Endothelial cell of umbilical vein (primary cell): ENCODE measurements around the gene ANKFN1. TPM values are rescaled to one million over a fixed set of nuclear protein-coding genes. Genes with fewer than 3 reads are reported as not detected.

Source experiments
- BruUV-seq: library from RNA; stranded (reverse); fragments of 400-500 nt; replicated peaks from 2 replicates; lab custom pipeline; 2021; lab: Mats Ljungman, UMichigan
- CTCF ChIA-PET: fragments of 300-600, 350-600 bp; sonication (Branson Sonifier 250); formaldehyde crosslinking; loops from one replicate; lab custom pipeline; 2021; ENCODE audit warnings: antibody characterized with exemption, inconsistent platforms; lab: Charles Lee
- POLR2A ChIA-PET: fragments of 300-600, 350-600 bp; sonication (Branson Sonifier 250); formaldehyde crosslinking; loops from one replicate; lab custom pipeline; 2021; ENCODE audit warnings: antibody characterized with exemption, inconsistent platforms; lab: Charles Lee
- DNase-seq: peaks from one replicate; pipeline ENCODE4 v3.0.0-alpha.2; 2011; ENCODE audit warnings: low read depth, low spot score
- FAIRE-seq: peaks from 2 replicates; lab custom pipeline; 2011; peaks lifted over from hg19 to GRCh38; lab: Jason Lieb, UNC
- H2AFZ ChIP-seq: 2 replicates; pipeline ENCODE4 v1.6.0; 2012; ENCODE audit warnings: low read depth, low read length, control low read depth, inconsistent platforms
- H3K27ac ChIP-seq: 2 replicates; pipeline ENCODE4 v1.5.1; 2011; ENCODE audit warnings: low read depth, mild to moderate bottlenecking, control low read depth, low read length, moderate library complexity; ENCODE audit not compliant: insufficient read depth
- H3K27me3 ChIP-seq, 2 experiments: 2 replicates each; pipeline versions ENCODE4 v1.6.0 to v1.6.1; 2011; ENCODE audit warnings: low read length in 2 of 2, mixed read lengths in 1 of 2; ENCODE audit not compliant: control insufficient read depth in 2 of 2, insufficient read depth in 2 of 2
- H3K36me3 ChIP-seq, 2 experiments: 2 replicates in 1 of 2; 3 replicates in 1 of 2; pipeline ENCODE4 v1.5.1; 2011; ENCODE audit warnings: low read length in 2 of 2, mild to moderate bottlenecking in 1 of 2, moderate library complexity in 1 of 2; ENCODE audit not compliant: control insufficient read depth in 2 of 2, insufficient read depth in 2 of 2; ENCODE audit errors: extremely low read depth in 1 of 2
- H3K4me1 ChIP-seq: 3 replicates; pipeline ENCODE4 v1.5.1; 2011; ENCODE audit warnings: mild to moderate bottlenecking, low read length; ENCODE audit not compliant: control insufficient read depth, insufficient read depth; ENCODE audit errors: extremely low read depth
- H3K4me2 ChIP-seq: 2 replicates; pipeline ENCODE4 v1.6.1; 2011; ENCODE audit warnings: low read length, control low read depth, mixed read lengths; ENCODE audit not compliant: insufficient read depth
- H3K4me3 ChIP-seq, 3 experiments: fragments of 200-600 bp in 1 of 3; sonication (generic), shearing (Covaris generic) in 1 of 3; replicated peaks in 1 of 3; 2 replicates each; pipeline ENCODE4 v1.5.1; 2011 to 2016; ENCODE audit warnings: control low read depth in 3 of 3, low read length in 3 of 3, mild to moderate bottlenecking in 2 of 3, inconsistent platforms in 1 of 3, low read depth in 1 of 3, moderate library complexity in 1 of 3; ENCODE audit not compliant: insufficient read depth in 1 of 3
- H3K79me2 ChIP-seq: 2 replicates; pipeline ENCODE4 v1.6.0; 2012; ENCODE audit warnings: low read length, inconsistent platforms; ENCODE audit not compliant: control insufficient read depth, insufficient read depth
- H3K9ac ChIP-seq: replicated peaks from 2 replicates; pipeline ENCODE3; 2011; ENCODE audit warnings: low read length, control low read depth; ENCODE audit not compliant: insufficient read depth; ENCODE audit errors: extremely low read depth
- H3K9me1 ChIP-seq: replicated peaks from 3 replicates; pipeline ENCODE4 v1.6.0; 2011; ENCODE audit warnings: mild to moderate bottlenecking, low read length; ENCODE audit not compliant: control insufficient read depth, insufficient read depth; ENCODE audit errors: extremely low read depth
- H3K9me3 ChIP-seq: replicated peaks from 2 replicates; pipeline ENCODE4 v1.5.1; 2012; ENCODE audit warnings: low read length, inconsistent platforms; ENCODE audit not compliant: control insufficient read depth, insufficient read depth
- H4K20me1 ChIP-seq: replicated peaks from 2 replicates; pipeline ENCODE3; 2011; ENCODE audit warnings: mild to moderate bottlenecking, low read length; ENCODE audit not compliant: control insufficient read depth, insufficient read depth; ENCODE audit errors: extremely low read depth
- EZH2 ChIP-seq: IDR thresholded peaks from 2 replicates; pipeline ENCODE4 v1.6.1; 2012; ENCODE audit warnings: borderline replicate concordance, low read depth, mild to moderate bottlenecking, moderate library complexity, low read length, inconsistent platforms; ENCODE audit not compliant: severe bottlenecking
- FOS ChIP-seq: IDR thresholded peaks from 2 replicates; pipeline ENCODE4 v1.6.1; 2011; ENCODE audit warnings: mild to moderate bottlenecking, low read length, moderate library complexity, borderline replicate concordance; ENCODE audit not compliant: insufficient read depth
- GATA2 ChIP-seq: IDR thresholded peaks from 2 replicates; pipeline ENCODE4 v1.7.0; 2011; ENCODE audit warnings: low read depth, mild to moderate bottlenecking, moderate library complexity, mixed read lengths, low read length; ENCODE audit not compliant: insufficient read length, insufficient read depth
- JUN ChIP-seq: IDR thresholded peaks from 2 replicates; pipeline ENCODE4 v1.6.1; 2011; ENCODE audit warnings: borderline replicate concordance, low read depth; ENCODE audit not compliant: insufficient read length, insufficient read depth
- MYC ChIP-seq: IDR thresholded peaks from one replicate; pipeline ENCODE4 v1.6.1; 2011; ENCODE audit warnings: mild to moderate bottlenecking, low read depth, low read length
- POLR2A ChIP-seq: IDR thresholded peaks from 2 replicates; pipeline ENCODE4 v1.6.1; 2012; ENCODE audit warnings: low read depth, mild to moderate bottlenecking, control low read depth, low read length
- POLR2AphosphoS5 ChIP-seq: IDR thresholded peaks from 2 replicates; pipeline ENCODE4 v1.6.1; 2012; ENCODE audit warnings: low read depth, mild to moderate bottlenecking, control low read depth, low read length, moderate library complexity; ENCODE audit not compliant: insufficient read depth
- dilution Hi-C: fragments of 300-500 bp; cut with MboI; formaldehyde crosslinking; loops from one replicate; pipeline ENCODE4 v1.15.0; 2019; ENCODE audit warnings: low sequenced_read_pairs; ENCODE audit not compliant: extremely low pct_ligation_motif_present
- intact Hi-C: fragments of 100-400 bp; cut with micrococcal nuclease; formaldehyde crosslinking; loops from one replicate; pipeline ENCODE4 v1.10.0; 2022
- polyA plus RNA-seq, 4 experiments: library from polyadenylated mRNA; depleted of rRNA in 3 of 4; stranded (reverse) in 3 of 4; unstranded in 1 of 4; fragments of >200 nt; gene quantifications; 2 replicates each; pipeline versions ENCODE4 v1.2.1 to v1.2.3, GENCODE V29; 2011 to 2012; ENCODE audit warnings: missing spikeins in 1 of 4
- total RNA-seq: library from RNA; stranded (reverse); gene quantifications from 2 replicates; pipeline ENCODE4 v1.2.3, GENCODE V29; 2021
- TF ChIP-seq, protein P1 (sequence below): IDR thresholded peaks from 2 replicates; pipeline ENCODE4 v1.6.1; 2011; ENCODE audit not compliant: insufficient read depth, insufficient read length
- TF ChIP-seq, protein P2 (sequence below), 2 donors: IDR thresholded peaks; 1 replicate in 1 of 2; 2 replicates in 1 of 2; pipeline ENCODE4 v1.5.1; 2011; ENCODE audit warnings: low read length in 2 of 2, mild to moderate bottlenecking in 2 of 2, moderate library complexity in 2 of 2, control low read depth in 1 of 2, inconsistent platforms in 1 of 2, low read depth in 1 of 2; ENCODE audit not compliant: insufficient read depth in 1 of 2; ENCODE audit errors: extremely low read depth in 1 of 2

The ANKFN1 gene
- total and polyA plus RNA-seq, 2 donors (not counting 3 experiments of a cell fraction or from before 2014, with no cell fraction given), result 0.15 TPM; not detected in 1

DNA sequence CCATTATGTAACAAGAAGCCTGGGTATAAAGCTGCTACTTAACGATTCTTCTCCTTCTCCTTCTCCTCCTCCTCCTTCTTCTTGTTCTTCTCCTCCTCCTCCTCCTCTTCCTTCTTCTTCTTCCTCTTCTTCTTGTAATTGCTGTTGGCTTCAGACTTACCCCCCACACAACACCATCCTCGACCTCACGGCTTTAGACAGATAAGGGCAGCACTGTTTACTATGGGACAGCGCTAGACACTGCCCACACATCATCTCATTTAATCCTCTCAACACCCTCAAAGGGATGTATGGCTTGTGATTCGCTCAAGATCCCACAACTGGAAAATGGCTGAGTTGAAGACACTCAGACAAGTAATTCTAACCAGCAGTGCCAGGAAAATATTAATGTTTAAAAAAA, 379.7 kb downstream of the ANKFN1 start:
- H3K9me3 ChIP-seq, result no peaks in the 10 kb centered on the region
- no peaks in the 10 kb centered on the region for H3K27me3 ChIP-seq
- no peaks in the 10 kb centered on the region for H3K36me3 ChIP-seq
- dilution Hi-C loops (no loop called here), intact Hi-C loops (no loop called here)
- no peaks in the 10 kb centered on the region for H3K79me2 ChIP-seq
- no peak overlapping the region for H2AFZ ChIP-seq
- no peak overlapping the region for H3K4me3 ChIP-seq
- H3K4me2 ChIP-seq, result no peak overlapping the region
- no peaks in the 10 kb centered on the region for H4K20me1 ChIP-seq
- H3K4me1 ChIP-seq, result no peaks in the 10 kb centered on the region
- no peaks in the 10 kb centered on the region for H3K9me1 ChIP-seq
- TF ChIP-seq POLR2AphosphoS5 (no peak), MYC (no peak), GATA2 (no peak), EZH2 (no peak), POLR2A (no peak), JUN (no peak), FOS (no peak)
- TF ChIP-seq, protein P1, sequence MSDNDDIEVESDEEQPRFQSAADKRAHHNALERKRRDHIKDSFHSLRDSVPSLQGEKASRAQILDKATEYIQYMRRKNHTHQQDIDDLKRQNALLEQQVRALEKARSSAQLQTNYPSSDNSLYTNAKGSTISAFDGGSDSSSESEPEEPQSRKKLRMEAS, result no peak
- TF ChIP-seq, protein P2, sequence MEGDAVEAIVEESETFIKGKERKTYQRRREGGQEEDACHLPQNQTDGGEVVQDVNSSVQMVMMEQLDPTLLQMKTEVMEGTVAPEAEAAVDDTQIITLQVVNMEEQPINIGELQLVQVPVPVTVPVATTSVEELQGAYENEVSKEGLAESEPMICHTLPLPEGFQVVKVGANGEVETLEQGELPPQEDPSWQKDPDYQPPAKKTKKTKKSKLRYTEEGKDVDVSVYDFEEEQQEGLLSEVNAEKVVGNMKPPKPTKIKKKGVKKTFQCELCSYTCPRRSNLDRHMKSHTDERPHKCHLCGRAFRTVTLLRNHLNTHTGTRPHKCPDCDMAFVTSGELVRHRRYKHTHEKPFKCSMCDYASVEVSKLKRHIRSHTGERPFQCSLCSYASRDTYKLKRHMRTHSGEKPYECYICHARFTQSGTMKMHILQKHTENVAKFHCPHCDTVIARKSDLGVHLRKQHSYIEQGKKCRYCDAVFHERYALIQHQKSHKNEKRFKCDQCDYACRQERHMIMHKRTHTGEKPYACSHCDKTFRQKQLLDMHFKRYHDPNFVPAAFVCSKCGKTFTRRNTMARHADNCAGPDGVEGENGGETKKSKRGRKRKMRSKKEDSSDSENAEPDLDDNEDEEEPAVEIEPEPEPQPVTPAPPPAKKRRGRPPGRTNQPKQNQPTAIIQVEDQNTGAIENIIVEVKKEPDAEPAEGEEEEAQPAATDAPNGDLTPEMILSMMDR (IDR thresholded peaks at IDR 0.05; ENCODE audit: extremely low read depth in 1 of 2, insufficient read depth in 1 of 2, low read depth in 1 of 2, low read length in 2 of 2), result no peak
- CTCF ChIA-PET, result interaction anchor here (0.7 kb wide), 1 partner anchor 34 kb away, joined by 3 read pairs; no protein-coding TSS in a partner anchor
- FAIRE-seq, result no peak
- H3K9ac ChIP-seq, result no peak overlapping the region
- DNase-seq, result no peak
- no TSS peak for BruUV-seq
- POLR2A ChIA-PET, result no interaction called here
- H3K27ac ChIP-seq, result no peak overlapping the region
